ENCODE data around the gene ODF2L.

ODF2L gene

GRCh38 chr1:86339906-86340305 lies 56.2 kb downstream of the ODF2L start:
- H3K4me3 ChIP-seq (ENCODE audit: low read depth, low read length): no peak overlapping the region
- TF ChIP-seq CTCF (IDR thresholded peaks at IDR 0.05; ENCODE audit: low read depth, low read length): no peak
- DNase-seq (ENCODE audit: low read depth, low spot score): no peak
- in situ Hi-C loops (cut with HindIII; ENCODE audit: low sequenced_read_pairs): no loop called here

- in situ Hi-C loops (cut with HindIII; ENCODE audit: low sequenced_read_pairs): no loop called here
- DNase-seq (ENCODE audit: low read depth, low spot score): no peak
- no peak for TF ChIP-seq CTCF (IDR thresholded peaks at IDR 0.05; ENCODE audit: low read depth, low read length)
- H3K4me3 ChIP-seq (ENCODE audit: low read depth, low read length): no peak overlapping the region
These were observed 56.9 kb downstream of the ODF2L start for GRCh38 chr1:86339014-86339812.

- in situ Hi-C loops (cut with HindIII; ENCODE audit: low sequenced_read_pairs): no loop called here
- DNase-seq (ENCODE audit: low read depth, low spot score): no peak
- no peak overlapping the region for H3K4me3 ChIP-seq (ENCODE audit: low read depth, low read length)
- no peak for TF ChIP-seq CTCF (IDR thresholded peaks at IDR 0.05; ENCODE audit: low read depth, low read length)
These were observed 60.2 kb downstream of the ODF2L start for GRCh38 chr1:86335916-86336315.

- in situ Hi-C loops (cut with HindIII; ENCODE audit: low sequenced_read_pairs): no loop called here
- no peak overlapping the region for H3K4me3 ChIP-seq (ENCODE audit: low read depth, low read length)
- TF ChIP-seq CTCF (IDR thresholded peaks at IDR 0.05; ENCODE audit: low read depth, low read length): no peak
- no peak for DNase-seq (ENCODE audit: low read depth, low spot score)
These were observed 70.9 kb downstream of the ODF2L start for GRCh38 chr1:86325264-86325663.

GRCh38 chr1:86324130-86324822 lies 71.8 kb downstream of the ODF2L start:
- in situ Hi-C loops (cut with HindIII; ENCODE audit: low sequenced_read_pairs): no loop called here
- no peak overlapping the region for H3K4me3 ChIP-seq (ENCODE audit: low read depth, low read length)
- TF ChIP-seq CTCF (IDR thresholded peaks at IDR 0.05; ENCODE audit: low read depth, low read length): no peak

GRCh38 chr1:86322241-86322640 lies 73.9 kb downstream of the ODF2L start:
- in situ Hi-C loops (cut with HindIII; ENCODE audit: low sequenced_read_pairs): no loop called here
- no peak for TF ChIP-seq CTCF (IDR thresholded peaks at IDR 0.05; ENCODE audit: low read depth, low read length)
- no peak overlapping the region for H3K4me3 ChIP-seq (ENCODE audit: low read depth, low read length)
- DNase-seq (ENCODE audit: low read depth, low spot score): no peak

More at GRCh38 chr1:86324130-86324822, 71.8 kb downstream of the ODF2L start:
- DNase-seq (ENCODE audit: low read depth, low spot score): no peak

Data from astrocyte of the spinal cord (primary cell).